Thoracic aorta (tissue), 2 donors: ENCODE measurements around the gene DMRT1. TPM values are rescaled to one million over a fixed set of nuclear protein-coding genes. Genes with fewer than 3 reads are reported as not detected.

Source experiments
- ATAC-seq: fragments of 150-250 bp; one replicate; pipeline ENCODE4 v1.8.0; 2017; ENCODE audit warnings: low read depth; ENCODE audit not compliant: insufficient number of reproducible peaks, low FRiP score
- DNase-seq: peaks from one replicate; pipeline ENCODE4 v3.0.0-alpha.2; 2020; ENCODE audit warnings: low spot score
- H3K27ac ChIP-seq, 2 donors: fragments of 200-600 bp; sonication (generic); 1 replicate in 1 of 2; 2 replicates in 1 of 2; pipeline ENCODE4 v1.5.1; 2016; ENCODE audit warnings: mild to moderate bottlenecking in 2 of 2, moderate library complexity in 2 of 2
- H3K27me3 ChIP-seq: fragments of 200-600 bp; sonication (generic); replicated peaks from 2 replicates; pipeline ENCODE4 v1.6.0; 2016; ENCODE audit warnings: mild to moderate bottlenecking; ENCODE audit not compliant: insufficient read depth
- H3K36me3 ChIP-seq: fragments of 200-600 bp; sonication (generic); one replicate; pipeline ENCODE4 v1.5.1; 2016
- H3K4me1 ChIP-seq, 2 donors: fragments of 200-600 bp; sonication (generic); 1 replicate in 1 of 2; 2 replicates in 1 of 2; pipeline versions ENCODE4 v1.5.1 to v1.6.0; 2016; ENCODE audit warnings: low read depth in 2 of 2, mild to moderate bottlenecking in 1 of 2; ENCODE audit not compliant: control insufficient read depth in 1 of 2
- H3K4me3 ChIP-seq: fragments of 200-600 bp; sonication (generic); 2 replicates; pipeline ENCODE4 v1.5.1; 2016; ENCODE audit warnings: mild to moderate bottlenecking
- H3K9me3 ChIP-seq: fragments of 200-600 bp; sonication (generic); 2 replicates; pipeline ENCODE4 v1.5.1; 2016
- CTCF ChIP-seq: fragments of 200-600 bp; sonication (generic); IDR thresholded peaks from one replicate; pipeline ENCODE4 v1.5.1; 2019; ENCODE audit warnings: antibody characterized with exemption
- total RNA-seq, 2 donors: library from RNA; depleted of rRNA; stranded (reverse); fragments of >200 nt; gene quantifications; one replicate each; pipeline versions ENCODE4 v1.1.0 to v1.2.3, GENCODE V29; 2016

DMRT1 gene
- total RNA-seq, 2 donors from 2014 or later, result not detected

GRCh38 chr9:843427-843785 is 1.9 kb downstream of the DMRT1 start:
- DNase-seq (no peak), ATAC-seq (no peak)
- no peak for TF ChIP-seq CTCF
- Histone ChIP-seq H3K4me3 (no peak overlapping the region), H3K36me3 (no peaks in the 10 kb centered on the region), H3K27me3 (peaks cover 15% of the 10 kb centered on the region), H3K27ac (no peak overlapping the region), H3K9me3 (no peaks in the 10 kb centered on the region), H3K4me1 (peaks cover 0 to 14% of the 10 kb centered on the region in 2 donors)

DNA sequence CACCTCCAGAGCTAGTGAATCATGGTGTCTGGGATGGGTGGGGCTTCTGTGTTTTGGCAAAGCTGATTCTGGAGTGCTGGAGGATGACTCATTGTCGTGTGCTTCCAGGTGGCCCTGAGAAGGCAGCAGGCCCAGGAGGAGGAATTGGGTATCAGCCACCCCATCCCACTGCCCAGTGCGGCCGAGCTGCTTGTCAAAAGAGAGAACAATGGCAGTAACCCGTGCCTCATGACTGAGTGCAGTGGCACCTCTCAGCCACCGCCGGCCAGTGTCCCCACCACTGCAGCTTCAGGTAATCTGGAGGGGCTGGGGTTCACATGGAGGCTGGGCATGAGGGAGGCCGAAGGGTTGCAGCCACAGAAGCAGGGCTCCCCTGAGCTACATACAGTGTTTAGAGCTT is 5.4 kb downstream of the DMRT1 start:
- Histone ChIP-seq H3K4me3 (no peak overlapping the region), H3K27me3 (peaks cover 15% of the 10 kb centered on the region), H3K36me3 (no peaks in the 10 kb centered on the region), H3K27ac (no peak overlapping the region), H3K9me3 (no peaks in the 10 kb centered on the region), H3K4me1 (peaks cover 0 to 8% of the 10 kb centered on the region in 2 donors)
- no peak for ATAC-seq
- no peak for TF ChIP-seq CTCF
- DNase-seq, result no peak

DNA sequence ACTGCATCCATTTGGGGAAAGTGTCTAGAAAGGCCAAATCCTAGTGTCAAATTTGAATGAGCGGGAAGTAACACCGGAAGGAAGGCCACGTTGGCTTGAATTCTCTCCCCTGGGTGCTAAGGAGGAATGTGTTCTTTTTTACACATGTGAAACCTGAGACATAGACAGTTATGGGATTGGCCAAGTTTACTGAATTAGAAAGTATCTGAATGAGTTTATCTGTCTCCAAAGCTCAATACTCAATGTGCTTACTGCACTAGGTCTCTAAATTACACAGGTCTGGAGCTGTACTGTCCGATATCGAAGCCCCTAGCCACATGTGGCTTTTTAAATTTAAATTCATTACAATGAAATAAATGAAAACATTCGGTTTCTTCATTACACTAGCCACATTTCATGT is 6.0 kb downstream of the DMRT1 start:
- no peak for ATAC-seq
- Histone ChIP-seq H3K27me3 (peaks cover 14% of the 10 kb centered on the region), H3K4me3 (no peak overlapping the region), H3K9me3 (no peaks in the 10 kb centered on the region), H3K4me1 (peaks cover 0 to 6% of the 10 kb centered on the region in 2 donors), H3K27ac (no peak overlapping the region), H3K36me3 (no peaks in the 10 kb centered on the region)
- DNase-seq, result no peak
- no peak for TF ChIP-seq CTCF

DNA sequence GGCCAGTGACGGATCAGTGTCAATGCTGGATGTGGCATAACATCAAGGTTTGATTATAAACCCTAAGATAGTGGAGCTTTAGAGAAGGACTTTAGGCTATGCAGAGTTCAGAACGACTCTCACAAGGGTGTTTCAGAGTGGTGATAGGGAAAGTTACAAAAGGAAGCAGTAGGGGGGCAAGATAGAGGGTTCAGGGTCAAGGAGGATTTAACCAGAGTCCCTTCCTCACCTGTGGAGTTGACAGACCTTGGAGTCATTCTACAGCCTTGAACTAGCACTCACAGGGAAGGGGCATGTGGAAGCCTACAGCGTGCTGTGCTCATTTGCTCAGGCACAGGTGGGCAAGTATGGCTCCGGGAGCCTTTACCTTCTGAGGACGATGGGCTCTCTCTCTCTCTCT is 7.9 kb downstream of the DMRT1 start:
- no peak overlapping the region for H3K27ac ChIP-seq
- H3K36me3 ChIP-seq, result no peaks in the 10 kb centered on the region
- ATAC-seq (no peak), DNase-seq (no peak)
- no peak for TF ChIP-seq CTCF
- H3K27me3 ChIP-seq, result no peaks in the 10 kb centered on the region
- H3K9me3 ChIP-seq, result no peaks in the 10 kb centered on the region
- no peaks in the 10 kb centered on the region for H3K4me1 ChIP-seq
- no peak overlapping the region for H3K4me3 ChIP-seq

- TF ChIP-seq CTCF, result no peak
- no peaks in the 10 kb centered on the region for H3K4me1 ChIP-seq
- ATAC-seq (no peak), DNase-seq (no peak)
- H3K4me3 ChIP-seq, result no peak overlapping the region
- H3K27me3 ChIP-seq, result no peaks in the 10 kb centered on the region
- no peaks in the 10 kb centered on the region for H3K9me3 ChIP-seq
- H3K36me3 ChIP-seq, result no peaks in the 10 kb centered on the region
- no peak overlapping the region for H3K27ac ChIP-seq
Measured at GRCh38 chr9:852539-852938, 11.0 kb downstream of the DMRT1 start.
